ENCODE measurements around the gene POU4F3.

POU4F3 gene

DNA sequence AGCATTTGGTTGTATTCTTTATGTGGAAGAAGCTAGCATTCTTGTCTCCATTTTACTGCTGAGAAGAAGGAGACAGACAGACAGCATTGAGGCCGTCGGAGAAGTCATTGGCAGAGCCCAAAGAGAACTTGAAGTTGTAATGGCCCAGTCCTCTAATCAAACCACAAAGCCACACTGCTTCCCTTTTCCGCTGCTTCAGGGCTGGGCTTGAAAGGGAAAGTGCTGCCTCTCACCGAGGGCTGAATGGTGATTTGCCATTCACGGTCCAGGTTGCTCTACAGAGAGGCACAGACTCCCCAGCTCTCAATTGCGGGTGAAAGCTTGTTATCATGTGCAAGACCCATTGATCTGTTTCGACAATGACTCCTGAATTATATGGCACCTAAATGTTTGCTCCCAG, 25.6 kb upstream of the POU4F3 start:
- Histone ChIP-seq H3K4me1 (ENCODE audit: control insufficient read depth, insufficient read depth, low read length) (no peaks in the 10 kb centered on the region), H3K9ac (ENCODE audit: low read depth, low read length) (no peak overlapping the region), H3K4me3 (ENCODE audit: low read depth, low read length) (no peak overlapping the region), H3K27ac (ENCODE audit: low read depth, low read length) (no peak overlapping the region), H3K27me3 (ENCODE audit: control insufficient read depth, insufficient read depth, low read length) (no peaks in the 10 kb centered on the region), H3K36me3 (ENCODE audit: control insufficient read depth, insufficient read depth, low read length) (no peaks in the 10 kb centered on the region), H3K9me3 (ENCODE audit: control insufficient read depth, insufficient read depth, low read length) (no peaks in the 10 kb centered on the region)

DNA sequence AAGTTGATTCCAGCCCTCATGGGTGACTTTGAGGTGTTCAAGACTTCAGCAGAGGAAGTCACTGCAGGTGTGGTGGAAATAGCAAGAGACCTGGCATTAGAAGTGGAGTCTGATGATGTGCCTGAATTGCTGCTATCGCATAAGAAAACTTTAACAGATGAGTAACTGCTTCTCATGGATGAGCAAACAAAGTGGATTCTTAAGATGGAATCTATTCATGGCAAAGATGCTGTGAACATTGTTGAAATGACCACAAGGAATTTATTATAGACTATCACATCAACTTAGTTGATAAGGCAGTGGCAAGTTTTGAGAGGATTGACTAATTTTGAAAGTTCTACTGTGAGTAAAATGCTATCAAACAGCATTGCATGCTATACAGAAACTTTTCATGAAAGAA, 17.1 kb upstream of the POU4F3 start:
- Histone ChIP-seq H3K9ac (ENCODE audit: low read depth, low read length) (no peak overlapping the region), H3K27me3 (ENCODE audit: control insufficient read depth, insufficient read depth, low read length) (peaks cover 5% of the 10 kb centered on the region; the same call in 1 of the 2 replicates), H3K4me3 (ENCODE audit: low read depth, low read length) (no peak overlapping the region), H3K9me3 (ENCODE audit: control insufficient read depth, insufficient read depth, low read length) (no peaks in the 10 kb centered on the region), H3K27ac (ENCODE audit: low read depth, low read length) (no peak overlapping the region), H3K4me1 (ENCODE audit: control insufficient read depth, insufficient read depth, low read length) (no peaks in the 10 kb centered on the region), H3K36me3 (ENCODE audit: control insufficient read depth, insufficient read depth, low read length) (no peaks in the 10 kb centered on the region)

DNA sequence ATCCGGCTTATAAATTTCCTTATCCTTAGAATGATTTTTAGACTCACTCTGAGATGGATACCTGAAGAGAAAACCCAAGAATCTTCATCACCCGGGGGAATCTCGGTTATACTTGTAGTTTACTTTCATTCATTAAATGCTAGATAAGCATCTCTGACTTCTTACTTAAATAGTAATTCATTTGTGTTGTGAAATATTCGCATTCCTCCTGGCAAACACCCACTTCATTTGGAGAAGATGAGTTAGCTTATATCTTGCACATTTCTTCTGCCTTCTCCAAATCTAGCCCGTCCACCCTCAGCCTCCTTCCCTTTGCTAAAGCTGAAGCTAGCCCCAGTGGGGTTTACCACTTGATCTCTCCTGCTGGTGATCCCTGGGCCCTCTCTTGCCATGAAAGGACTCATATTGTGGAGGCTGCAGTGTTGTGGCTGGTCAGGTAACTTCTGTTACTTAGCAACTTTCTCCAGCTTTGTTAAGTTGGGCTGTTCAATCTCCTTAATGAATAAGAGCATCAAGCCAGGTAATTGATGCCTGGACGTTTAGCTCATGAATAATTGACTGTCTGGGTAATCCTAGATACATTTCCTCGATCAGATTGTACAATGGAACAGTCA, 11.3 kb upstream of the POU4F3 start:
- Histone ChIP-seq H3K4me3 (ENCODE audit: low read depth, low read length) (no peak overlapping the region), H3K4me1 (ENCODE audit: control insufficient read depth, insufficient read depth, low read length) (peaks cover 15% of the 10 kb centered on the region), H3K27ac (ENCODE audit: low read depth, low read length) (no peak overlapping the region), H3K27me3 (ENCODE audit: control insufficient read depth, insufficient read depth, low read length) (peaks cover 43% of the 10 kb centered on the region), H3K9me3 (ENCODE audit: control insufficient read depth, insufficient read depth, low read length) (no peaks in the 10 kb centered on the region), H3K36me3 (ENCODE audit: control insufficient read depth, insufficient read depth, low read length) (no peaks in the 10 kb centered on the region), H3K9ac (ENCODE audit: low read depth, low read length) (no peak overlapping the region)

DNA sequence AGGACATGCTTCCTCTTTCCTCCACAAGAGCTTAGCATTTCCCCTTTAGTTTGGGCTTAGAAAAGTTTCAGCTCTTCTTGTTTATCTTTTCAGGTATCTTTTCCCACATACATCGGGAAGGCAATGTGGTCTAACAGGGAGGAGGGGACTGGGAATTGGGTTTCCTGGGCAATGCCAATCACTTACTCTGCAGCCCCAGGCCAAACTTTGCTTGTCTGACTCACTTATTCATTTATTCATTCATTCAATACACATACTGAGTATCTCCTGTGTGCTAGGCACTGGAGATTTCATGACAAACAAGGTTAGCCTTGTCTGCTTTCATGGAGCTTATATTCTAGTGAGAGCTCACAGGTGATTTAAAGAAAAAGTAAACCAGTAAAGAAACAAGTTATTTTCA, 10.7 kb upstream of the POU4F3 start:
- Histone ChIP-seq H3K36me3 (ENCODE audit: control insufficient read depth, insufficient read depth, low read length) (no peaks in the 10 kb centered on the region), H3K9ac (ENCODE audit: low read depth, low read length) (no peak overlapping the region), H3K27me3 (ENCODE audit: control insufficient read depth, insufficient read depth, low read length) (peaks cover 49% of the 10 kb centered on the region), H3K4me3 (ENCODE audit: low read depth, low read length) (no peak overlapping the region), H3K9me3 (ENCODE audit: control insufficient read depth, insufficient read depth, low read length) (no peaks in the 10 kb centered on the region), H3K4me1 (ENCODE audit: control insufficient read depth, insufficient read depth, low read length) (peaks cover 15% of the 10 kb centered on the region), H3K27ac (ENCODE audit: low read depth, low read length) (no peak overlapping the region)

DNA sequence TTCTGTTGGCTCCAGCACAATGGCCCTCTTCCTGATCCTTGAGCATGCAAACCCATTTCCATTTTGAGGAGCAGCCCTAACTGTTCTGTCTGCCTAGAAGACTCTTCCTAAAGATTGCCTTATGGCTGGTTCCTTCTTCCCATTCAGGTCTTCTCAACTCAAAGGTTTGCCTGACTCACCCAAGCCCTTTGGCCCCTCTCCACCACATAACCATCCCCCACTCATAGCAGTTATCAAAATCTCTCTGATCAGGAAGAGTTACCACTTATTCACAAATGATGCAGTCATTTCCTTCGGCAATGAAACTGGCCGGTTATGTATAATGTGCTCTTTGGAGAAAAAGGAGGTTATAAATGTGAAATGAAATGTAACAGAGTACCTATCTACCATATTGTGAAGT, 8.9 kb upstream of the POU4F3 start:
- no peaks in the 10 kb centered on the region for H3K9me3 ChIP-seq (ENCODE audit: control insufficient read depth, insufficient read depth, low read length)
- no peak overlapping the region for H3K27ac ChIP-seq (ENCODE audit: low read depth, low read length)
- H3K36me3 ChIP-seq (ENCODE audit: control insufficient read depth, insufficient read depth, low read length), result no peaks in the 10 kb centered on the region
- peaks cover 19% of the 10 kb centered on the region for H3K4me1 ChIP-seq (ENCODE audit: control insufficient read depth, insufficient read depth, low read length)
- no peak overlapping the region for H3K4me3 ChIP-seq (ENCODE audit: low read depth, low read length)
- H3K27me3 ChIP-seq (ENCODE audit: control insufficient read depth, insufficient read depth, low read length), result peaks cover 66% of the 10 kb centered on the region
- no peak overlapping the region for H3K9ac ChIP-seq (ENCODE audit: low read depth, low read length)

DNA sequence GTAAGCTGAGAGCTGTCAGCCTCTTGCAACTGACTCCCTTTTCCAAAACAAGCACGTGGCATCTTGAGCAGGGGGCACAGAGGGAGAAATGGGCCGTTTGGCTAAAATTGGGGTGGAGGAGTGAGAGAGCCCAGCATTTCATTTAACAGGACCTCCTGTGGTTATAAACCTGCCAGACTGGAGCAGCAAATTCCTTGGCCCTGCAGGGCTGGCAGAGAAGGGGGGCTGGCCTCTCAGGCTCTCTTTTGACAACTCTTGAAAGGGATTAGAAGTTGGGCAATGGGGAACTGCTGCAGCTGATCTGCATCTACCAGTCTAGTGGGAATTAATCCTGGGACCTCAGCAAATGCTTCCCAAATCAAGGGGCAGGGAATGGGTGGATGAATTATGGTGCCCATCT, 7.2 kb upstream of the POU4F3 start:
- 0 out of 2 replicates have a peak overlapping the region, but pooled peaks have one; percentile 32 for H3K4me3 ChIP-seq (ENCODE audit: low read depth, low read length)
- H3K27me3 ChIP-seq (ENCODE audit: control insufficient read depth, insufficient read depth, low read length), result peaks cover 83% of the 10 kb centered on the region
- H3K4me1 ChIP-seq (ENCODE audit: control insufficient read depth, insufficient read depth, low read length), result peaks cover 19% of the 10 kb centered on the region
- H3K36me3 ChIP-seq (ENCODE audit: control insufficient read depth, insufficient read depth, low read length), result no peaks in the 10 kb centered on the region
- H3K9me3 ChIP-seq (ENCODE audit: control insufficient read depth, insufficient read depth, low read length), result no peaks in the 10 kb centered on the region
- H3K9ac ChIP-seq (ENCODE audit: low read depth, low read length), result no peak overlapping the region
- no peak overlapping the region for H3K27ac ChIP-seq (ENCODE audit: low read depth, low read length)

DNA sequence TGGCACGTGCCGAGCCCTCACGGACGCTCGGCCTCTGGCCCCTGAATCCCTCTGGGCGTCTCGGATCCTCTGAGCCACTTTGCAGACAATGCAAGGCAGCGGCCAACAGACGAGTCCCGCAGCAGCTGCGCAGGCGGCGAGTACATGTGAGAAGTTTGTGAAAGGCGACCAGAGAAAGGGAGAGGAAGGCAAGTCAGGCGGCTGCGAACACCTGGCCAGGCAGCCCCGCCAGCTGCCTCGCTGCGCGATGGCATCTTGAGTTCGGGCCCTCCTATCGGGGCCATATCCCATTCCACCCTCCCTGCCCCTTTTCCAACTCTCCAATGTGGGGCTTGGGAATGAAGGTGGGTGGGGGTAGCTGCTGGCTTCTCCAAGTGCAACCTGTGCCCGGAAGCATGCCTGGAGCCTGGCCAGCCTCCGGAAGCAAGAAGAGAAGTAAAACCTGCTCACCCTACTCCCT, 4.5 kb upstream of the POU4F3 start:
- H3K4me1 ChIP-seq (ENCODE audit: control insufficient read depth, insufficient read depth, low read length), result peaks cover 37% of the 10 kb centered on the region
- no peaks in the 10 kb centered on the region for H3K9me3 ChIP-seq (ENCODE audit: control insufficient read depth, insufficient read depth, low read length)
- peaks cover 98% of the 10 kb centered on the region for H3K27me3 ChIP-seq (ENCODE audit: control insufficient read depth, insufficient read depth, low read length)
- H3K9ac ChIP-seq (ENCODE audit: low read depth, low read length), result no peak overlapping the region
- no peaks in the 10 kb centered on the region for H3K36me3 ChIP-seq (ENCODE audit: control insufficient read depth, insufficient read depth, low read length)
- H3K4me3 ChIP-seq (ENCODE audit: low read depth, low read length), result peak overlapping the region; percentile 34
- no peak overlapping the region for H3K27ac ChIP-seq (ENCODE audit: low read depth, low read length)

DNA sequence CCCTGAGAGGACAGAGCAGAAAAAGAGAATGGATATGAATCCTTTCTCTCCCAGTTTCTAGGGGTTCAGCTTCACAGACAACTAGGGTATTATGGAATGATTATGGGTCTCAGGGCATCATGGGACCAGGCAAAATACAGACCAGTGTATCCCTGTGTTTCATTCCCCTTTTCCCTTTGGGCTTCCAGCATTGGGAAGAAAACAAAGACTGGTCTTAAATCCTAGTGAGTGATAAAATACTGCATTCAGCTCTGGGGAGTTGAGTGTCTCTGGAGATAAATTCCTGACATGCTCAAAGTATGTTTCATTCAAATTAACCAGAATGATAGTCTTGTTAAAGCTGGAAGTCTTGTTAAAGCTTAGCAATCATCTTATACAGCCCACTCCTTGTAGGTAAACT, 2.4 kb upstream of the POU4F3 start:
- no peak overlapping the region for H3K9ac ChIP-seq (ENCODE audit: low read depth, low read length)
- no peak overlapping the region for H3K4me3 ChIP-seq (ENCODE audit: low read depth, low read length)
- peaks cover 37% of the 10 kb centered on the region for H3K4me1 ChIP-seq (ENCODE audit: control insufficient read depth, insufficient read depth, low read length)
- no peaks in the 10 kb centered on the region for H3K9me3 ChIP-seq (ENCODE audit: control insufficient read depth, insufficient read depth, low read length)
- H3K36me3 ChIP-seq (ENCODE audit: control insufficient read depth, insufficient read depth, low read length), result no peaks in the 10 kb centered on the region
- H3K27me3 ChIP-seq (ENCODE audit: control insufficient read depth, insufficient read depth, low read length), result peaks cover 100% of the 10 kb centered on the region
- no peak overlapping the region for H3K27ac ChIP-seq (ENCODE audit: low read depth, low read length)

DNA sequence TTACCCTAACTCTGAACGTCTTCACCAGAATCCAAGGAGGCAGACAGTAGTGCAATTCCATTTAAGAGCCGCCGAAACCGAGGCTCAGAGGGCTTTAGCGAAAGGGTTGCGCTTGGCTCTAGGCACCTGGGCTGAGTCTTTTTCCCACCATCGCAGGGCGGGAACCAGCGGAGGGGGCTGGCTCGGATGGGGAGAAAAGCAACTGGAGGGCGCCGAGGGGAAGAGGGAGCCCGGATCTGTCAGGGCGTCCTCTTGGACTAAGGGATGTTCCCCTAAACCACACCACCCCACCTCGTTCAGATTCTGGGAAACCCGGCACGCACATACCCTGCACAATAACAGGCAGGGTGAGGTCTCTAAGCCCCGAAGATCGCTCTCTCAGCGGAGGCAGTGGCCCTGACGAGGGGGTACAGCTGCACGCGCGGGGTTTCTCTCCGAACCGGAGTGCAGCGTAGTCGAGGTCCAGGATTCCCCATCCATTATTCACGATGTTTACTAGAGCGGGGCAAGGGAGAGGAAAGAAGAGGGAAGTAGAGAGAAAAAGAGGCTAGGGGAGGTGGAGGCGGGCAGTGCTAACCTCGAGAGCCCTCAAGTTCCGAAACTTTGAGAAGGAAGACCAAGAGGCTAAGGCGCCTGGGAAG, 1.3 kb upstream of the POU4F3 start:
- Histone ChIP-seq H3K4me1 (ENCODE audit: control insufficient read depth, insufficient read depth, low read length) (peaks cover 30% of the 10 kb centered on the region), H3K4me3 (ENCODE audit: low read depth, low read length) (0 out of 2 replicates have a peak overlapping the region, but pooled peaks have one; percentile 19), H3K9ac (ENCODE audit: low read depth, low read length) (no peak overlapping the region), H3K27me3 (ENCODE audit: control insufficient read depth, insufficient read depth, low read length) (peaks cover 100% of the 10 kb centered on the region), H3K9me3 (ENCODE audit: control insufficient read depth, insufficient read depth, low read length) (no peaks in the 10 kb centered on the region), H3K36me3 (ENCODE audit: control insufficient read depth, insufficient read depth, low read length) (no peaks in the 10 kb centered on the region), H3K27ac (ENCODE audit: low read depth, low read length) (no peak overlapping the region)

DNA sequence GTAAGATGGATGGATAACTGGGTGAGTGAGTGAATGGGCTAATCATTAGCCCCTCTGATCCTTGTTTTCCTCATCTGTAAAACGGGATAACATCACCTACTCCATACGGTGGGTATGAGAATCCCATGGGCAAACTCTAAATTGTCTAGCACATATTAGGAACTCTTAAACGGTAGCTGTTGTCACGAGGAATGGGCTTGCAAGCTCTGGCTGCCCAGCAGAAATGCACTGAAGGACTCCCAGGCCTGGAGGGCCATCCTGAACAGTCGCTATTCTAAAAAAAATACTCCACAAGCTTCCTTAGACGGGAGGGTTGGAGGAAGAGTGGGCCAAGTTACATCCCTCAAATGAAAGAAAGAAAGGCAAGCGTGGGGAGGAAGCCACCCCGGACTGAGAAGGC, 711 bp upstream of the POU4F3 start:
- Histone ChIP-seq H3K27me3 (ENCODE audit: control insufficient read depth, insufficient read depth, low read length) (peaks cover 100% of the 10 kb centered on the region), H3K9me3 (ENCODE audit: control insufficient read depth, insufficient read depth, low read length) (no peaks in the 10 kb centered on the region), H3K36me3 (ENCODE audit: control insufficient read depth, insufficient read depth, low read length) (no peaks in the 10 kb centered on the region), H3K4me1 (ENCODE audit: control insufficient read depth, insufficient read depth, low read length) (peaks cover 35% of the 10 kb centered on the region), H3K4me3 (ENCODE audit: low read depth, low read length) (peak overlapping the region; percentile 53), H3K9ac (ENCODE audit: low read depth, low read length) (no peak overlapping the region), H3K27ac (ENCODE audit: low read depth, low read length) (no peak overlapping the region)

DNA sequence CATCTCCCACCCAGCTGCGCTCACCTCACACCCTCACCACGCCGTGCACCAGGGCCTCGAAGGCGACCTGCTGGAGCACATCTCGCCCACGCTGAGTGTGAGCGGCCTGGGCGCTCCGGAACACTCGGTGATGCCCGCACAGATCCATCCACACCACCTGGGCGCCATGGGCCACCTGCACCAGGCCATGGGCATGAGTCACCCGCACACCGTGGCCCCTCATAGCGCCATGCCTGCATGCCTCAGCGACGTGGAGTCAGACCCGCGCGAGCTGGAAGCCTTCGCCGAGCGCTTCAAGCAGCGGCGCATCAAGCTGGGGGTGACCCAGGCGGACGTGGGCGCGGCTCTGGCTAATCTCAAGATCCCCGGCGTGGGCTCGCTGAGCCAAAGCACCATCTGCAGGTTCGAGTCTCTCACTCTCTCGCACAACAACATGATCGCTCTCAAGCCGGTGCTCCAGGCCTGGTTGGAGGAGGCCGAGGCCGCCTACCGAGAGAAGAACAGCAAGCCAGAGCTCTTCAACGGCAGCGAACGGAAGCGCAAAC, 1.1 kb downstream of the POU4F3 start:
- Histone ChIP-seq H3K9ac (ENCODE audit: low read depth, low read length) (no peak overlapping the region), H3K27me3 (ENCODE audit: control insufficient read depth, insufficient read depth, low read length) (peaks cover 100% of the 10 kb centered on the region), H3K9me3 (ENCODE audit: control insufficient read depth, insufficient read depth, low read length) (no peaks in the 10 kb centered on the region), H3K4me3 (ENCODE audit: low read depth, low read length) (0 out of 2 replicates have a peak overlapping the region, but pooled peaks have one; percentile 2), H3K36me3 (ENCODE audit: control insufficient read depth, insufficient read depth, low read length) (no peaks in the 10 kb centered on the region), H3K27ac (ENCODE audit: low read depth, low read length) (no peak overlapping the region), H3K4me1 (ENCODE audit: control insufficient read depth, insufficient read depth, low read length) (peaks cover 33% of the 10 kb centered on the region)
